Heart right ventricle (tissue), 16 donors: ENCODE data around the gene HMCN2. TPM values are rescaled to one million over a fixed set of nuclear protein-coding genes. Genes with fewer than 3 reads are reported as not detected.

Experiments
- ATAC-seq, 8 donors: fragments of 200-7000 bp; cut with Tn5 transposase; one replicate each; pipeline ENCODE4 v1.9.1; 2020; ENCODE audit warnings: mild to moderate bottlenecking in 8 of 8, moderate library complexity in 8 of 8, moderate number of reproducible peaks in 1 of 8
- DNase-seq, 2 donors: peaks; one replicate each; pipeline ENCODE4 v3.0.0-alpha.2; 2020
- H3K27ac ChIP-seq, 10 donors: fragments of 200-600 bp; sonication (generic) in 2 of 10; one replicate each; pipeline versions ENCODE4 v1.5.0 to v1.8.0; 2020 to 2022; ENCODE audit warnings: mild to moderate bottlenecking in 3 of 10
- H3K27me3 ChIP-seq, 7 donors: fragments of 200-600 bp; one replicate each; pipeline ENCODE4 v1.8.0; 2021 to 2022; ENCODE audit warnings: mild to moderate bottlenecking in 2 of 7
- H3K36me3 ChIP-seq, 9 donors: fragments of 200-600 bp; sonication (generic) in 1 of 9; one replicate each; pipeline versions ENCODE4 v1.5.0 to v1.8.0; 2020 to 2022; ENCODE audit warnings: mild to moderate bottlenecking in 2 of 9
- H3K4me1 ChIP-seq, 9 donors: fragments of 200-600 bp; sonication (generic) in 1 of 9; one replicate each; pipeline versions ENCODE4 v1.5.0 to v1.8.0; 2020 to 2022; ENCODE audit warnings: mild to moderate bottlenecking in 4 of 9
- H3K4me3 ChIP-seq, 10 donors: fragments of 200-600 bp; sonication (generic) in 2 of 10; one replicate each; pipeline versions ENCODE4 v1.5.0 to v1.8.0; 2020 to 2022; ENCODE audit warnings: mild to moderate bottlenecking in 7 of 10, moderate library complexity in 2 of 10
- H3K9me3 ChIP-seq, 11 donors: fragments of 200-600 bp in 10 of 11; sonication (generic) in 2 of 11; one replicate each; pipeline versions ENCODE4 v1.5.0 to v1.8.0; 2013 to 2022; ENCODE audit warnings: mild to moderate bottlenecking in 2 of 11, control low read depth in 1 of 11, moderate library complexity in 1 of 11
- CTCF ChIP-seq, 9 donors: fragments of 200-600 bp; sonication (generic) in 2 of 9; IDR thresholded peaks; one replicate each; pipeline versions ENCODE4 v1.5.0 to v1.8.0; 2021 to 2022; ENCODE audit warnings: antibody characterized with exemption in 9 of 9, mild to moderate bottlenecking in 5 of 9, moderate library complexity in 1 of 9
- WGBS, 2 donors: extraction: QIAGEN DNeasy Blood & Tissue Kit; methylation state at CpG; one replicate each; pipeline ENCODE4 v1.1.7; 2013; ENCODE audit warnings: inconsistent platforms in 1 of 2; 5-methylcytosine and 5-hydroxymethylcytosine counted together
- intact Hi-C, 10 donors: fragments of 100-400 bp; cut with DNase I; formaldehyde crosslinking; loops; one replicate each; pipeline versions ENCODE4 v1.11.1 to v1.14.2; 2022
- polyA plus RNA-seq, 2 donors: library from polyadenylated mRNA; stranded (reverse); fragments of 200-250 nt; gene quantifications; one replicate each; pipeline ENCODE4 v1.2.3, GENCODE V29; 2013
- total RNA-seq, 10 donors: library from RNA; stranded (reverse); fragmentation: NEBNext Ultra II Directional in 3 of 10; extraction: Animal tissue kit (Norgen Biotek cat#: 25700) in 3 of 10; gene quantifications; one replicate each; pipeline versions ENCODE4 v1.2.1 to v1.2.4, GENCODE V29; 2021 to 2023
- donor health status: Arrhythmogenic right ventricular cardiomyopathy.
- donor health status: ischemic (EF 13 %, LVEDD 7.1; RV severe dilation, severe dysfunction).
- donor health status: healthy with polysubstance abuse.
- donor health status: DM: no; HTN: yes; CAD: no.
- donor health status: DM: no; HTN: no; CAD: no.
- donor health status: ischemic (EF 25% LVEDD 6.9; RV normal size, moderate dysfunction).
- donor health status: ischemic (EF 25% LVEDD 5.7; RV mildly dilated, moderate dysfunction).
- donor health status: healthy.
- donor health status: DM: yes; HTN: yes; CAD: no.
- donor health status: Ischemic cardiomyopathy.
- donor health status: ischemic (EF 35%, LVEDD 5.7; RV mildly dilated, moderate dysfunction).
- donor health status: nonischemic (EF 11% LVEDD 7.7; RV severe dilation, severe dysfunction).
- donor health status: DM: yes; HTN: yes; CAD: no.
- donor health status: PGD.
- donor health status: ischemic (EF 29% LVEDD 5.4; RV normal size, mild dysfunction).
- donor health status: nonischemic (EF 23%, LVEDD 6.1; RV moderate dilation, normal function).

Gene HMCN2
- total and polyA plus RNA-seq, 12 donors = 2.6 to 10.2 (median 4.9) TPM

GRCh38 chr9:130341128-130341527 is 75.6 kb downstream of the HMCN2 start:
- Histone ChIP-seq H3K27ac (no peak overlapping the region), H3K4me3 (no peak overlapping the region), H3K36me3 (no peaks in the 10 kb centered on the region), H3K27me3 (peaks cover 0 to 6% (median 0%) of the 10 kb centered on the region in 7 donors), H3K4me1 (no peaks in the 10 kb centered on the region), H3K9me3 (no peaks in the 10 kb centered on the region)
- WGBS, 2 donors = 81 to 88% methylated on average over 13 of the region's 13 CpGs
- TF ChIP-seq CTCF (IDR thresholded peaks at IDR 0.05) = no peak
- ATAC-seq (no peak), DNase-seq (no peak)
- intact Hi-C loops = loop anchor here in 8 of 10 donors (5.0 to 10.0 kb wide), 4 partner anchors 79 to 236 kb away; no protein-coding TSS in a partner anchor

GRCh38 chr9:130341839-130342713 is 76.5 kb downstream of the HMCN2 start:
- Histone ChIP-seq H3K27ac (no peak overlapping the region), H3K4me3 (no peak overlapping the region), H3K27me3 (peaks cover 0 to 6% (median 0%) of the 10 kb centered on the region in 7 donors), H3K9me3 (no peaks in the 10 kb centered on the region), H3K4me1 (no peaks in the 10 kb centered on the region), H3K36me3 (no peaks in the 10 kb centered on the region)
- no peak for TF ChIP-seq CTCF (IDR thresholded peaks at IDR 0.05)
- DNase-seq (no peak), ATAC-seq (no peak)
- WGBS, 2 donors = 88 to 93% methylated on average over 13 of the region's 13 CpGs
- intact Hi-C loops = loop anchor here in 9 of 10 donors (2.0 to 10.0 kb wide), 5 partner anchors 80 to 237 kb away; no protein-coding TSS in a partner anchor

GRCh38 chr9:130342714-130343085 is 77.1 kb downstream of the HMCN2 start:
- DNase-seq = no peak
- peak in 1 of 8 donors; percentile 3 for ATAC-seq
- intact Hi-C loops = loop anchor here in 9 of 10 donors (2.0 to 10.0 kb wide), 5 partner anchors 80 to 238 kb away; no protein-coding TSS in a partner anchor
- WGBS, 2 donors = 78 to 83% methylated on average over 11 of the region's 11 CpGs
- Histone ChIP-seq H3K36me3 (no peaks in the 10 kb centered on the region), H3K27me3 (peaks cover 0 to 6% (median 0%) of the 10 kb centered on the region in 7 donors), H3K27ac (no peak overlapping the region), H3K9me3 (no peaks in the 10 kb centered on the region), H3K4me3 (no peak overlapping the region), H3K4me1 (no peaks in the 10 kb centered on the region)
- TF ChIP-seq CTCF (IDR thresholded peaks at IDR 0.05) = no peak

GRCh38 chr9:130343445-130343918 is 77.9 kb downstream of the HMCN2 start:
- DNase-seq (no peak), ATAC-seq (peak in 7 of 8 donors; percentile 3 to 41 (median 24))
- Histone ChIP-seq H3K36me3 (no peaks in the 10 kb centered on the region), H3K4me3 (no peak overlapping the region), H3K27me3 (peaks cover 0 to 6% (median 0%) of the 10 kb centered on the region in 7 donors), H3K27ac (no peak overlapping the region), H3K4me1 (no peaks in the 10 kb centered on the region), H3K9me3 (no peaks in the 10 kb centered on the region)
- 35 to 40% methylated on average over 12 of the region's 12 CpGs for WGBS, 2 donors
- intact Hi-C loops = loop anchor here in 9 of 10 donors (2.0 to 10.0 kb wide), 5 partner anchors 81 to 239 kb away; no protein-coding TSS in a partner anchor
- peak; percentile 65 to 81 (median 73) for TF ChIP-seq CTCF (IDR thresholded peaks at IDR 0.05)
